Pulmonary artery endothelial cell (primary cell): ENCODE measurements around the gene CUL3. TPM values are rescaled to one million over a fixed set of nuclear protein-coding genes. Genes with fewer than 3 reads are reported as not detected.

Experiments
- DNase-seq: peaks from one replicate; pipeline ENCODE4 v3.0.0-alpha.2; 2011; ENCODE audit warnings: low read depth, low spot score
- total RNA-seq: library from RNA; depleted of rRNA; stranded (reverse); fragments of >200 nt; gene quantifications from 2 replicates; pipeline ENCODE4 v1.2.3, GENCODE V29; 2014

Gene CUL3
- total RNA-seq, 1 donor from 2014 or later, result 62.7 TPM

GRCh38 chr2:224427471-224427870, 157.7 kb downstream of the CUL3 start:
- DNase-seq, result no peak

- DNase-seq, result no peak
Observed at GRCh38 chr2:224426656-224427055, 158.5 kb downstream of the CUL3 start.

GRCh38 chr2:224421065-224421464, 164.1 kb downstream of the CUL3 start:
- no peak for DNase-seq

Other genes with a start within 250 kb of the CUL3 start
- gene FAM124B, start 183.3 kb downstream of the CUL3 start, total RNA-seq, result 82.4 and 110 TPM in 2 replicates
- not detected in 2 replicates for gene CCDC195, start 131.0 kb upstream of the CUL3 start, total RNA-seq